HG03064 (cell line): ENCODE measurements around the gene HTT-AS.
A peak's percentile ranks its signal among the peaks of the same experiment; 100 is the strongest.

Source experiments
- ATAC-seq: cut with Tn5 transposase; IDR thresholded peaks from one replicate; pipeline ENCODE4 v1.9.1; 2021; ENCODE audit warnings: low read depth; ENCODE audit not compliant: unreplicated experiment

HTT-AS gene

DNA sequence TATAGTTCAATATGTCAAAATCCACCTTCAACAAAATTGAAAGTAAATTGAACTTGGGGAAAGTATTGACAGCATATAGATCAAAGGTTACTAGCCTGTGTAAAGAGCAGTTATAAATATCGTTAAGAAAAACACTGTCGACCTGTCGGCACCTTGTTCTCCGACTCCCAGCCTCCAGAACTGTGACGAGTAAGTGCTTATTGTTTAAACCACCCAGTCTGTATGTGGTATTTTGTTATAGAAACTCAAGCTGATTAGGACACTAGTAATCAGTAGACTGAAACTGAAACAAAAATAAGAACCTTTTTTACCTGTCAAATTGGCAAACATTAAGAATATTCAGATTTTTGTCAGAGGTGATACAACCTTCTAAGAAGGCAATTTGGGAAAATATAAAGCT, 17.1 kb upstream of the HTT-AS start:
- no peak for ATAC-seq

GRCh38 chr4:3087115-3087797, 12.9 kb upstream of the HTT-AS start:
- ATAC-seq = no peak

DNA sequence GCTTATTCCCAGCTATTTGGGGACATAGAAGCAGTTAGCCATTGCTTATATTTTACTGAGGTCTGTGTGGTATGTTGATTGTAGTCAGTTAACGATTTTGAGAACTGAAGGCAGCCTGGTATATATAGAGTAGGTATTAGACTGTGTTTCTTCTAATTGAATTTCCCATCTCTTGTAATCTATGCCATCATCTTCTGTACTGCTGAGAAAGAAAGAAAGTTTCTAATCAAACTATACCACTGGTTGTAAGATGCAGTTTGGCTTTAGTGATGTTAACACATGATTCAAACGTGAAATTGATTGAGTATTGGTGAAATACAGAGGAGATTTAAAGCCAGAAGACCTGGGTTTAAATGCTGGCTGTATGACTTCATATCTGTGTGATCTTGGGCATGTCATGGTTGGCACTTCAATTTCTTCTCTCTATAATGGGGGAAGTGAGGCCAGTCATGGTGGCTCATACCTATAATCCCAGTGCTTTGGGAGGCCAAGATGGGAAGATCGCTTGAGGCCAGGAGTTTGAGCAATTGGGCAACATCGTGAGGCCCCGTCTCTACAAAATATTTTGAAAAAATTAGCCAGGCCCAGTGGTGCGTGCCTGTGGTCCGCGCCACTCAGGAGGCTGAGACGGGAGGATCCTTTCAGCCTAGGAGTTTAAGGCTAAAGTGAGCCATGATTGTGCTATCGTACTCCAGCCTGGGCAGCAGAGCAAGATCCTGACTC, 11.8 kb upstream of the HTT-AS start:
- ATAC-seq = no peak

DNA sequence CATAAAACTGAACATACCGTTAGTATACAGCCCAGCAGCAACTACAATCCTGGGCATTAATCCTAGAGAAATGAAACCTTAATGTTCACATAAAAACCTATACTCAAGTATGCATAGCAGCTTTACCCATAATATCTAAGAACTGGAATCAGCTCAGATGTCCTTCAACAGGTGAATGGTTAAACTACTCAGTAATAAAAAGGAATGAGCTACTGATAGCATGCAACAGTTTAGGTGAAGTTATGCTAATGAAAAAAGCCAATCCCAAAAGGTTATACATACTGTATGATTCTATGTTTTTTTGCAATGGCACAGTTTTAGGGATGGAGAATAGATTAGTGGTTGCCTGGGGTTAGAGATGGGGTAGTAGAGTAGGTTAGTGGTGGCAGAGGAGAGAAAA, 9.4 kb upstream of the HTT-AS start:
- ATAC-seq = no peak

DNA sequence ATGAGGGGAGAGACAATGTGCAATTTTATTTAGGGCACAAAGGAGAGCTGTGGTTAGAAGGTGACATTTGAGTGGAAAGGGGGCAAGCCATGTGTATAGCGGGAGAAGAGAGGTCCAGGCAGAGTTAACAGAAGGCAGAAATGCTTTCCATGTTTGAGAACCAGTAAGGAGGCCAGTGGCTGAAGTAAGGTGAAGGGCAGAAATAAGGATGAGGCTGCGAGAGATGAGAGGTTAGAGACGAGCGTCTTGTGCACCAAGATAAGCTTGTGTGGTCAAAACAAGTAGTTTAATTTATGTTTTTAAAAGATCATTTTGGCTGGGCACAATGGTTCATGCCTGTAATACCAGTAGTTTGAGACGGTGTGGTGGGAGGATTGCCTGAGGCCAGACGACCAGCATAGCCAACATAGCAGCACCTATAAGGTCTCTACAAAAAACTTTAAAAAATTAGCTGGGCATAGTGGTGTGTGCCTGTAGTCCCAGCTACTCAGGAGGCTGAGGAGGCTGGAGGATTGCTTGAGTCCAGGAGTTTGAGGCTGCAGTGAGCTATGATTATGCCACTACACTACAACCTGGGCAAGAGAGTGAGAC, 8.7 kb upstream of the HTT-AS start:
- no peak for ATAC-seq

DNA sequence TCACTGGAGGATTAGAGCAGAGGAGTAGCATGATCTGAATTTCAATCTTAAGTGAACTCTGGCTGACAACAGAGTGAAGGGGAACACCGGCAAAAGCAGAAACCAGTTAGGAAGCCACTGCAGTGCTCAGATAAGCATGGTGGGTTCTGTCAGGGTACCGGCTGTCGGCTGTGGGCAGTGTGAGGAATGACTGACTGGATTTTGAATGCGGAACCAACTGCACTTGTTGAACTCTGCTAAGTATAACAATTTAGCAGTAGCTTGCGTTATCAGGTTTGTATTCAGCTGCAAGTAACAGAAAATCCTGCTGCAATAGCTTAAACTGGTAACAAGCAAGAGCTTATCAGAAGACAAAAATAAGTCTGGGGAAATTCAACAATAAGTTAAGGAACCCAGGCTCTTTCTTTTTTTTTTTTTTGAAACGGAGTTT, 5.4 kb upstream of the HTT-AS start:
- no peak for ATAC-seq

DNA sequence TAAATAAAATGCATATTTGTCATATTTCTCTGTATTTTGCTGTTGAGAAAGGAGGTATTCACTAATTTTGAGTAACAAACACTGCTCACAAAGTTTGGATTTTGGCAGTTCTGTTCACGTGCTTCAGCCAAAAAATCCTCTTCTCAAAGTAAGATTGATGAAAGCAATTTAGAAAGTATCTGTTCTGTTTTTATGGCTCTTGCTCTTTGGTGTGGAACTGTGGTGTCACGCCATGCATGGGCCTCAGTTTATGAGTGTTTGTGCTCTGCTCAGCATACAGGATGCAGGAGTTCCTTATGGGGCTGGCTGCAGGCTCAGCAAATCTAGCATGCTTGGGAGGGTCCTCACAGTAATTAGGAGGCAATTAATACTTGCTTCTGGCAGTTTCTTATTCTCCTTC, 3.5 kb upstream of the HTT-AS start:
- no peak for ATAC-seq

GRCh38 chr4:3075652-3075981, 1.3 kb upstream of the HTT-AS start:
- ATAC-seq = no peak

GRCh38 chr4:3074846-3075651, 711 bp upstream of the HTT-AS start:
- ATAC-seq = no peak

- peak; percentile 21 for ATAC-seq
Observed at GRCh38 chr4:3073158-3074077, 920 bp downstream of the HTT-AS start.

DNA sequence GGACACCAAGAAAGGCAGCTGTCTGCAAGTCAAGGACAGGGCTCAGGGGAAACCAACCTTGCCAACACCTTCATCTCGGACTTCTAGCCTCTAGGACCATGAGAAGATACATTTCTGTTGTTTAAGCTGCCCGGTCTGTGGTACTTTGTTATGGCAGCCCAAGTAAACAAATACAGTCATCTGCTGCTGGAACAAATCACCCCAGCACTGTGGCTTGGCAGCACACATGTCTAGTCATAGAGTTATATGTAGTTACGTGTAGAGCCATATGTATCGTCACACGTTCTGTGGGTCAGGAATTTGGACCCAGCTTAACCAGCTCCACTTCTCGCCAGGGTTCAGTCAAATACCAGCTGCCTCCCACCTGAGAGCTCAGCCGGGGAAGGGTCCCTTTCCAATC, 2.5 kb downstream of the HTT-AS start:
- no peak for ATAC-seq

DNA sequence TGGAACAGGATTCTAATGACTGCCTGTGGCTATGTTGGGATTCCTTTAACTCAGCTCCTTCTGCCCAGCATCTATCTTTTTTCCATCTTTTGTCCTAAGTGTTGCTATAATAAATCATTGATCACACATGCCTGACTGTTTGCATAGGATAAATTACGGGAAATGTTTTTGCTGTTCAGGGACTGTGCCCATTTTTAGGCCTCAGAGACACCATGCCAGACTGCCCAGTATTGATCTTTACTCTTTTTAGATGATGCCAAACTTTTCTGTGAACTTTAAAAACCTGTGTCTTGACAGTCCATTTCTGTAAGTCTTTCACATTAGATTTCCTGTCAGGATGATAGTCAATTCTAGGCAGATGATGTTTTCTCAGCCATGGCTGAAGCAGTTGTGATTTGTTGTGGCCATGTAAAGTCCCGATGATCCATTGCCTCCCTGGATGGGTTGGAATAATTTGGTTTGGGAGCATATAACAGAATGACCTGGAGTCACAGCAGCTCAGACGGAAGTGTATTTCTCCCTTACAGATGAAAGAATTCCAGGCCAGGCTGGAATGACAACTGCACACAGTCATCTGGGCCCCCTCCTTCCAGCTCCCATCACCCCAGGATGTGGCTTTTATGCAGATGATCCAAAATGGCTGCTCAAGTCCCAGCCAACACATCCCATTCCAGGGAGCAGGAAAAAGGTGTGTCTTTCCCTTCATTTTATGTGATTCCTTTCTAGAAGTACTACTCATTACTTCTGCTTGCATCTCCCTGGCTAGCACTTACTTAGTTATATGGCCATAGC, 3.4 kb downstream of the HTT-AS start:
- no peak for ATAC-seq

- ATAC-seq = no peak
Observed at GRCh38 chr4:3069661-3070199, 4.6 kb downstream of the HTT-AS start.

DNA sequence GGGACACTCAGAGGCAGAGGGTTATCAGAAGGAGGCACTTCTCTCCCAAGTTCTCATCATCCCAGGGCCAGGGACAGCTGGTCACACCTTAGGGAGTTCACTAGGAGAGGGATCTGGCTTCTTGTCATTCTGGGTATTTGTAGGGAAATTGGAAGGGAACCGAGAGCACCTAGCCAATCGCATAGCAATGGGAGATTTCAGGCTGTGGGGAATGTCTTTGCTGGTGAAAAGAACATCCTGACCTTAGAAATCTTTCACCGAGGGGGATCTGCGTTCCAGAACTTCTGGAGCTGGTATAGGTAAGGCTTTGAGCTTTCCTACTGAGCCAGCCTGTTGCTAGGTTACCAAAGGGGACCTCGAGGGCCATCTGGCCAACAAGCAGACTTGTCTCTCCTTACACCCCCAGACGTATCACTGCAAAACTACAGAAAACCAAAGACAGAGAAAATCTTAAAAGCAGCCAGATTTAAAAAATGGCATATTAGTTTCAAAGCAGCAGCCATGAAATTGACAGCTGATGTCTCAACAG, 6.8 kb downstream of the HTT-AS start:
- ATAC-seq = no peak

GRCh38 chr4:3066836-3067400, 7.4 kb downstream of the HTT-AS start:
- ATAC-seq = no peak

DNA sequence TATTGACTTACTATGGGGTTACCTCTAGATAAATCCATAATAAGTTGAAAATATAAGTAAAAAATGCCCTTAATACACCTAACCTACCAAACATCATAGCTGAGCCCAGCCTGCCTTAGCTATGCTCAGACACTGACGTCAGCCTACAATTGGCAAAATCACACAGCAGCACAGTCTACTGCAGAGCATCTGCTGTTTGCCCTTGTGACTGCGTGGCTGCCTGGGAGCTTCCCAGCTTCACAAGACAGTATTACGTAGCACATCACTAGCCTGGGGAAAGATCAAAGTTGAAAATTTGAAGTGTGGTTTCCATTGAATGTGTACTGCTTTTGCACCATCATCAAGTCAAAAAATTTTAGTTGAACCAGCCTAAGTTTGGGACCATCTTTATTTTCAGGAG, 8.8 kb downstream of the HTT-AS start:
- no peak for ATAC-seq

GRCh38 chr4:3062471-3062870, 11.9 kb downstream of the HTT-AS start:
- no peak for ATAC-seq

- no peak for ATAC-seq
Observed at GRCh38 chr4:3060946-3061345, 13.4 kb downstream of the HTT-AS start.

DNA sequence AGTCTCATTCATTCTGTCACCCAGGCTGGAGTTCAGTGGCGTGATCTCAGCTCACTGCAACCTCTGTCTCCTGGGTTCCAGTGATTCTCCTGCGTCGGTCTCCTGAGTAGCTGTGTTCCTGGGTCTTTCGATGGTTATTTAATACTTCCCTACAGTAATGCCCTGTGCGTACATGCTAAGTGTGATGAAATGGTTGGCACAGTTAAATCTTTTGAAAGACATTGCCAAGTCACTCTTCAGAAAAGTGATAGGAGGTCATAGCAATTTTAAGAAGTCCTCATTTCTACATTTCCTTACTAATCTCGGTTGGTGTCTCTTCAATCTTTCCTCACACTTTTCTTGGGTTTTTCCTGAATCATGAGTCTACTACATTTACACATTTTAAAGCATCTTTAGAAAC, 14.4 kb downstream of the HTT-AS start:
- no peak for ATAC-seq
